CD4-positive, alpha-beta T cell treated with Interleukin-15 for 4 hours (primary cell): ENCODE data around the gene IL20RB.
"Not testable (repeated sequence)": the region's sequence is repeated elsewhere in the genome, so short reads cannot be mapped to it uniquely, and the experiment has no call there.

Source experiments
- DNase-seq: peaks from one replicate; pipeline ENCODE4 v3.0.0-alpha.2; 2020; ENCODE audit warnings: low spot score

IL20RB gene

DNA sequence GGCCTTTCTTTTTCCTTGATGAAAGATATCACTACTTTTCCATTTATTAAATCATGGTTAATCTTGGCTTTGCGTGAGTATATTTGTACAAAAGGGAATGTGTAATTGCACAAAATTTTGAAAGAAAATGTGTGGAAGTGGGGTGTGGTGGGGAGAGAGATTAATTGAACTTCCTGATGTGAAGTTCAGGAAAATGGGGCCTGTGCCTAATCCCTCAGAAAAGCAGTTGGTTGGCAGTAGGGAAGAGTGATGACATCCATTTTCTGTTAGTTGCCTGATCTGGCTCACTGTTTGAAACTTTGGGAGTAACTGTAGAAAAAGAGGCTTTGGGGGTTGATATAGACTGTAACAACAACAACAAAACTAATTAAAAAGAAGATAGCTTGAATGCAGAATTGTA, 10.8 kb upstream of the IL20RB start:
- DNase-seq: no peak

DNA sequence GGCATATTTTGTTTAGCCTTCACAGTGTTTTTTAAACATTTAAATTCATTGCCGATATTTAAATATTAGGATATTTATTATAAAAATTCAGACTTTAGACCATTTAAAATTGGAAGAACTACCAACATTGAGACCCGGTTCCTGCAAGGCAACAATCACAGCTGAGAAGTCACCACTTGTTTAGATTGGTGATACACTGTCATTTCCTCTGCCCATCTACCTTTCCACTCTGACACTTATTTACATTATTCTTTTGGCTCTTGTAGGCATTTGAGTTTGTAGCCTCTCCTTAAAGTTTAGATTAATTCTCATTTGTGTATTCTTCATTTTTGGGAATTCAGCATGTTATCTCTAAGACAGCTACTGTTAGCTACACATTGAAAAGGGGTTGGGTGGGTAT, 10.3 kb upstream of the IL20RB start:
- no peak for DNase-seq

DNA sequence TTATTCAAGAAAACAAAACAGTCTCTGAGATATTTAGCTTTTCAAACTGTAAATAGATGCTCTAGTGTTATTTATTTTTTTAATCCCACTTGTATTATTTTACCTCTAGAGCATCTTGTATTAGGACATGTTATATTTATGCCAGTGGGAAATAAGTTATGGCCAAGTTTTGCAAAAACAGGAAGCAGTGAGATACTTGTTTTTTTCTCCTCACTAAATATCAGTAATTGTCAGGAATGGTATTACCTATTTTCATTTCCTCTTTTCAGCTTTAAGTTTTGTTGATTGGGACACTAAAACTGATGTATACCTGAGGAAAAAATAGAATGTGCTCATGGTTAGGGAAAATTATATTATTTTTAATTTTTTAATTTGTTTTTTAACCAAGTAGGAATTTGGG, 8.6 kb upstream of the IL20RB start:
- DNase-seq: no peak

DNA sequence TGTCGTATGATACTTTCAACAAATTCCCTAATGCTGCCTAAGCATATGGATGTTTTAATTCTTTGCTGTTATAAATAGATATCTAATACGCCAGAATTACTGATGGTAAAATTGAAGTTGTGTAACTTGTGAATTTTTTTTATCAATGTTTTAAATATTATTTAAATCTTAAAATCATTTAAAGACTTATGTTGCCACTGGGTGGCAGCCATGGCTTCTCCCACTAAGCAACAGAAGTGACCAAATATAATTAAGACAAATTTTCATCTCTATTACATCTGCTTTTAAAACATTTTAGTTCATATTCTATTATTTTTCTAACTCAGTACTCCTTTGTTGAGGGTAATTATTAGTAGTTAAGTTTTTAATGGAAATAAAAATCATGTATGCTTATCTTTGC, 8.1 kb upstream of the IL20RB start:
- DNase-seq: no peak

DNA sequence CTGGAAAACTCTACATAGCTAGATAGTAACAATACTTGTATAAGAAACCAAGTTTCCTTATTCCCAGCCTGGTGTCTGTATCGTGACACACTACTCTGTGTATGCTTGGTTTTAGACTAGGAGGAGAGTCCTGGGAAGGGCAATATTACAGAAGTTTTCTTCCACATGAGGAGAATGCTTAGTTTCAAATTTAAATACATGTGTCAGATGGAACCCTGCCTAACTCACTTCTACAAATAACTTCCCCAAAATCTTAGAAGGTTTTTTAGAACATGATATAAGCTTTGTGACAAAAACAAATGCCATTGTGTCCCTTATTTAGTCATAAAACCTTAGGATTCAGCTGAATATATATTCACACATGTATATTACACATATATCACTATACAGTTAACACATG, 7.2 kb upstream of the IL20RB start:
- no peak for DNase-seq

DNA sequence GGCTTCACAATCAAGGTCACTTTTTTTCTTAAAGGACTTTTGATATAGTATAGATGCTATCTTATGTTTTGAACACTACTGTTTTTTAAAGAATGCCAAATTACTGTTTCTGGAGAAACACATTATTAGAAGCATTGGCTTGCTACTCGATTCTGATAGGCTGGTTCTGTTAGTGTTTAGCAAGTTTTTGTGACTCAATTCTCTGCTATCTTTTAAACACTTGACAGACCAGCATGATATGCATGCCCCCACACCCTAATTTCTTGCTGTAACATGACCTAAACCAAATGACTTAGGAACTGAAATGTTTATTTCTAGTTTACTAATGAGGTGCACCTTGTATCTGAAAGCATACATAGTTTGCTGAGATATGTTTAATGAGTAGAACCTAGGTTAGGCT, 5.5 kb upstream of the IL20RB start:
- DNase-seq: no peak

DNA sequence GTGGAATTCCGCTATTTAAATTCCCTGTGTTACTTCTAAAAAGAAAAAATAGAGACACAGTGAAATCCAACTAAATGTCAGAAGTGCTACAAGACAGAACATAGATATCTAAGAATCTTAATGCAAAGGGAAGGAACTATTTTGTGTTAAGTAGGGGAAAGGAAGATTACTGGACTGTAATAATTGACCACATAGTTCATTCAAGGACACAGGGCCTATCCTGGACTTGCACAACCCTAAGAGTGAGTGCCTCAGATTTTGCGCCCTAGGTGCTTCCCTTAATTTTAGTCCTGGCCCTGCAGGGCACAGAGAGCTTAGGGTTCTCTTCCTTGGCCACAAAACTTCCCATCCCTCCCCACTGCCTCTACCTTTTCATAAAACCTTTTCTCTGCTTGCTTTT, 3.5 kb upstream of the IL20RB start:
- no peak for DNase-seq

DNA sequence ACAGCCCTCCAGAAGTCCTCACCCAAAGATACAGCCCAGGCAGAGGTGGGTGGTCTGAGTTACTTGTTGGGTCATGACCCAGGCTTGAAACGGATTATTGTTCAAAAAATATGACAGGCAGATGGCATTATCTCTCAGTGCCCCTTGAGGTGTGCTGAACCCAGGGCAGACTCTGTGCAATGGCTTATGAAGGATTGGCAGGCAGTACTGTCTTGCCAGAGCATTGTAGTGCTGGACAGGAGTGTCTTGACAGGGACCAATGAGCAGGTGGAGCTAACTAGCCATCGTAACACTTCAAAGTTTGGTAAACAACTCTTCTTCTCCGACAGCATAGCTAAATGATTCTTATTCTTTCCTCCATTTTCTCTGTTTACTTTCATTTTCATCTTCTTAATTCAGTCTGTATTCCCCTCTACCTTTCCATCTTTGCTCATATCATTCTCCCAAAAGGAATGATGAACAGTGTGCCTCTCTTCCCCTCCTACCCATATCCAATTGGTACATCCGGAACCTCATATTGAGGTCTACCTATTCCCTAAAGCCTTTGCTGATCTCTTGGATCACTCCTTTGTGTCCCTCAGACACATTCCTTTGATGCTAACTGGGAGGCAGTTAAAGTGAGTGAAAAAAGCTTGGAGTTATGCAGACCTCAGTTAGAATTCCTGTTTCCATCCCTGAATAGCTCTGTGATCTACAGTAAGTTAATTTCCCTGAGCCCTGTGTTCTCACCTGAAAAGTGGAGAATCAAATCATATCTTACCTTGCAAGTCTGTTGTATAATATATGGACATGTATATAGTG, 2.6 kb upstream of the IL20RB start:
- no peak for DNase-seq

DNA sequence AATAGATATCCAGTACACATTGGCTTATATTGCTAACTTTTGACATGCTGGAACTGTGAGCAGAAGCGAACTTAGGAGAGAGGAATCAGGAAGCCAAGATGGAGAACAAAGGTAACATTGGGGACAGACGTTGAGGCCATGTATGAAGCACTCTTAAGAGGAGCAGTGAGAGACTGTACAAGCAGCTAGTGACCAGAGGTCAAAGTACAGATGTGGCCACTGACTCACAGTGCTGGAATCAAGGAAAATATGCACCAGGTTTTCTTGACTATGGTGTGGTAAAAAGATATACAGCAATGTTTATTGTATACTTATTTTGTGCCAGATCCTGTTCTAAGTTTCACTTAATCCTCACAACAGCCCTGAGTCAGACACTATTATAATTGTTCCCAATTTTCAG, 2.0 kb upstream of the IL20RB start:
- DNase-seq: no peak

DNA sequence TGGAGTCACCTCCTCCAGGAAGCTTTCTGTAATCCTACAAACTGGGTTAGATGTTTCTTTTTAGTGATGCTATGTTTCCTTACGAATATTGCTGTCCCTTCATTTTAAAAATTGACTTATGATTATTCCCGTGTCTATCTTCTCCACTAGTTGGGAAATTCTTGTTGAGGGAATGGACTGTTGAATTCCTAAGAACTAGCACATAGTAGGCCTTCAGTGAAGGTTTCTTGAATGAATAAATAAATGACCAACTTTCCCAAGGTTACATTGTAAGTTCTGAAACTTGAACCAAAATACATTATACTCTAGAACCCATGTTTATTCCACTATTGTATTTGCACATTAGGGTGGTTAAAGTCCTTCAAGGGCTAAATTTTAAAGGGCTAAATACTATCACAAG, 812 bp upstream of the IL20RB start:
- no peak for DNase-seq

DNA sequence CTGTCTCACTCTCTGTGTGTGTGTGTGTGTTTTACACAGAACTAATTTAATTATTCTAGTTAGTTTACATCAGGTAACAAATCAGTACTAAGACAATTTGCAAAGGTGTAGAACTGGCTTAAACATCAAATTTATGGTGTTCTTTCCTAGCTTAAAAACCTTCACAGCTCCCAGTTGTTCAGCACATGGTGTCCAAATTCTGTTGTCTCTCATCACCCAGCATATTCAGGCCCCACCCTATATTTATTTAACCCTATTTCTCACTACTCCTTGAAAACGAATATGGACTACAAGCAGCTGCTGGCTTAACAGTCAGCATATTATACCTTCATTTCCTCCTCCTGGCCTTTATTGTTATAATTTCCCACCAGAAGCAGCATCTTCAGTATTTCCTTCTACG, 1.2 kb downstream of the IL20RB start:
- DNase-seq: no peak

DNA sequence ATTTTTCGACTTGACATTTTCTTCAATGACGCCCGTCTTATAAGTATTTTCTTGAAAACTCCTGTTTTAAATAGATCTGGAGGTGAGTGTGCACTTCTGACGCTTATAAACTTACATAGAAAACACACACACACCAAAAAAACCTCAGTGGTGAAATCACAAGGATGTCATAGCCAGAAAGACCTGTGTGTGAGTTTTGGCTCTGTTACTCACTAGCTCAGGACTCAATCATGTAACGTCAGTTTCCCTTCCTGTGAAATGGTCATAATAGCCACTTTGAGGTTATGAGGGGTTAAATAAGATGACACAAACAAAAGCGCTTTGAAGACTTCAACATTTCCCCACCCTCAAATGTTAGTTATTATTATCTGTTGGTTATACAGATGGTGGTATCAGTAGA, 1.8 kb downstream of the IL20RB start:
- no peak for DNase-seq

DNA sequence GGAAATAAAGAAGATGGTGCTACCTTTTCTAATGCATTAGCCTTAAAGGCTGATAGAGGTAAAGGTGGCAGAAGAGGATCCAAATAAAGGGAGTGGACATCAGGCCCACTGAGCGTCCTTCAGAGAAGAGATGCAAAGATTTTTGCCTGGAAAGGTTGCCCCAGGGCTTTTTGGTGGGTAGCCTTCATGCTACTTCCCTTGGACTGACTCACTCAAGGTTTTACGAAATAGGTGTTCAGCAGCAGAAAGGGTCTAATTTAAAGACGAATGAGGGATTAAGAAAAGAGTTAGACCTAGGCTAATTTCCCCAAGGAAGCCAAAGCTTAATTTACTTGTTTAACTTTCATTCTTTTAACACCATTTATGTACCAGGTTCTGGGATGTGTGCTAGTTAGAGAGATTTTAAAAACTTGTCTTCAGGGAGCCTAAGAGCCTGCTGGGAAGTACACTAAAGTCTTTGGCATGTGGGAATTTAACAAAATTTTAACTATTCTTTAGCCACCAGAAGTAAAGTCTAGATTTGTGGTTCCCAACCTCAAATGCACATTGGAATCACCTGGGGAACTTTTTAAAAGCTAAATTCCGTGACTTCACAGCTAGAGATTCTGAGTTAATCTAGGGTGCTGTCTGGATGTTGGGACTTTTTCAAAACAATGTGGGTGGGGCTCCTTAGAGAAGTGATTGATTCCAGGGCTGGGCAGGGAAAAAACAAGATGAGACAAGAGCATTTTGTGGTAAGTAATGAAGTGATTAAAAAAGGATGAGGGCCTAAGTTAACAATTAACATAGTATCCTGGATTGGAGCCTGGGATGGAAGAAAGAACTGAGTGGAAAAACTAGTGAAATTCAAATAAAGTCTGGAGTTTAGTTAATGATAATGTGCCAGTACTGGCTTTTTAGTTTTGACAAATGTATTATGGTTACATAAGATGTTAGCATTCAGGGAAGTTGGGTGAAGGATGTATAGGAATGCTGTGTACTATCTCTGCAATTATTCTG, 3.4 kb downstream of the IL20RB start:
- no peak for DNase-seq

DNA sequence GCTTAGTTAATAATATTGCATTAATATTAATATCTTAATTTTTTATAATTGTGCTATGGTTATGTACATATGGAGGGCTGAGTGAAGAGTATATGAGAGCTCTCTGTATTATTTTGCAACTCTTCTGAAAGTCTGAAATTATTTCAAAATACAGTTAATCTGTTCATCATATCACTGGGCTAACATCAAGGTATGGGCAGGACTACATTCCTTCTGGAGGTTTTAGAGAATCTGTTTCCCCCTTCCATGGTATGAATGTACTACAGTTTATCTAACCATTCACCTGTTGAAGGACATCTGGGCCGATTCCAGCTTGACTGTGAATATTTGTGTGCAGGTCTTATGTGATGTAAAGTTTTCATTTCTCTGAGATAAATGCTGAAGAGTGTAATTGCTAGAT, 5.1 kb downstream of the IL20RB start:
- no peak for DNase-seq

DNA sequence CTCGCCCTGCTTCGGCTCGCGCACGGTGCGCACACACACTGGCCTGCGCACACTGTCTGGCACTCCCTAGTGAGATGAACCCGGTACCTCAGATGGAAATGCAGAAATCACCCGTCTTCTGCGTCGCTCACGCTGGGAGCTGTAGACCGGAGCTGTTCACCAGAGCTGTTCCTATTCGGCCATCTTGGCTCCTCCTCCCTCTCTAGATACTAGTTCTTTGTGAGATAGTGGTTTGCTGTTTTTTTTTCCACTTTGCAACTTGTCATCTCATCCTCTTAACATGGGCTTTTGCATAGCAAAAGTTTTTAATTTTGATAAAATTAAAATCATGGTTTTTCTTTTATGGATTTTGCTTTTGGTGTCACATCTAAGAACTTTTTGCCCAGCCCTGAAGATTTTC, 11.8 kb downstream of the IL20RB start:
- not testable (repeated sequence) for DNase-seq

DNA sequence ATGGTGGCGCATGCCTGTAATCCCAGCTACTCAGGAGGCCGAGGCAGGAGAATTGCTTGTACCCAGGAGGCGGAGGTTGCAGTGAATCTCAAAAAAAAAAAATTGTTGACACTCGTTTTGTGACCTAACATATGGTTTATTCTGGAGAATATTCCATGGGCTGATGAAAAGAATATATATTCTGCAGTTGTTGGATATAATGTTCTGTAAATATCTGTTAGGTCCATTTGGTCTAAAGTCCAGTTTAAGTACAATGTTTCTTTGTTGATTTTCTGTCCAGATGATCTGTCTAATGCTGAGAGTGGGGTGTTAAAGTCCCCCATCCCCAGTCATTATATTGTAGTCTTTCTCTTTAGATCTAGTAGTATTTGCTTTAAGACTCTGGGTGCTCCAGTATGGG, 15.6 kb downstream of the IL20RB start:
- DNase-seq: no peak

DNA sequence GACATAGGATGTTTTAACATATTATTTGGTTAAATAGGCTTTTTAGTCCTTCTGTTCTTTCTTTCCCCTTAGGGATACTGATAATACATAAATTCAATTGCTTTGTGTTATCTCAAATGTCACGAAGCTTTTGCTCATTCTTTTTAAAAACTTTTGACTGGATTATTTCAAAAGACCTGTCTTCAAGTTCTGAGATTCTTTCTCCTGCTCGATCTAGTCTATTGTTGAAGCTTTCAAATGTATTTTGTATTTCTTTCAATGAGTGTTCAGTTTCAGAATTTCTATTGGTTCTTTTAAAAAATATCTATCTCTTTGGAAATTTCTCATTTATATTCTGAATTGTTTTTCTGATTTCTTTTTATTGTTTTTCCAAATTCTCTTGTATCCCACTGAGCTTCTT, 16.9 kb downstream of the IL20RB start:
- DNase-seq: no peak

DNA sequence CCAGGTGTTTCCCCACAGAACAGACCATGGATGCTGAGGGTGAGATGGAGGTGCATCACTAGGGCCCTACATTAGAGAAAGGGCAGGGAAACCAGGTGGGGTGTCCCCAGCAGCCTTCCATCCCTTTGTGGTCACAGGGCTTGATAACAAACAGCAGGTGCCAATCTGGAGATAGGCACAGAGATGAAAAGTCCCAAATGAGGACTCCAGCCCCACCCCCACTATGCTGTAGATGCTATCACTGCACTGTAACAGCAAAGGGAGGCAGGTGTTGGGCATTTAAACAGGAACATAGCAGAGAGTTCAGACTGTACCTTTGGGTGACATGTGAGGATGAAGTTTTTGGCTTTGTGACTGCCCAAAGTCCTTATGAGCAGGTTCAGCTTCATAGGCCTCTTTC, 21.4 kb downstream of the IL20RB start:
- DNase-seq: no peak

DNA sequence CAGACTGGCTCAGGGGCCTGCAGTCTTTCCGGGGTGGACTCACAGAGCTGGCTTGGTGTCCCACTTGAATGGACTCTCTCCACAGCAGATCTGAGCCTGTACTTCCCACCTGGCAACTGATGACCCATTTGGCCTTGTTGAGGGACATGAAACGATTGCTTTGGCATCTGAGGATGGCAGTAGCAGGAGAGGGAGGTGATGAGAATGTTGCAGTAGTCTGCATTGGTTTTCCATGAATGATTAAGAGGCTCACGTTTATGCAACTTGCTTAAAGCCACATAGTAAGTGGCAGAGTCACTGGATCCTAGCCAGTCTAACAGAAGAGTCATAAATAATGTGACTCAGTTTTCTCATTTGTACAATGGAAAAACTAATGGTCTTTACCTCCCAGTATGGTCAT, 21.9 kb downstream of the IL20RB start:
- no peak for DNase-seq

DNA sequence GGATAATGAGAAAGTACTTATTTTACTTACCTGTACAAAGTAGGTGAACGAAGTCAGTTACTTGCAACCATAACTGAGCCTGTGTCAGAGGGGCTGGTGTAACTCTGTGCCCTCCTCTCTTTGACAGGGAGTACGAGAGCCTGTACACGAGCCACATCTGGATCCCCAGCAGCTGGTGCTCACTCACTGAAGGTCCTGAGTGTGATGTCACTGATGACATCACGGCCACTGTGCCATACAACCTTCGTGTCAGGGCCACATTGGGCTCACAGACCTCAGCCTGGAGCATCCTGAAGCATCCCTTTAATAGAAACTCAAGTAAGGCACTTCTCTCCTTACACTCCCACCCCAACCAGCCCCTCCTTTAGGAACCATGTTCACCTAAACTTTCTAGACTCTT, 24.2 kb downstream of the IL20RB start:
- DNase-seq: no peak

DNA sequence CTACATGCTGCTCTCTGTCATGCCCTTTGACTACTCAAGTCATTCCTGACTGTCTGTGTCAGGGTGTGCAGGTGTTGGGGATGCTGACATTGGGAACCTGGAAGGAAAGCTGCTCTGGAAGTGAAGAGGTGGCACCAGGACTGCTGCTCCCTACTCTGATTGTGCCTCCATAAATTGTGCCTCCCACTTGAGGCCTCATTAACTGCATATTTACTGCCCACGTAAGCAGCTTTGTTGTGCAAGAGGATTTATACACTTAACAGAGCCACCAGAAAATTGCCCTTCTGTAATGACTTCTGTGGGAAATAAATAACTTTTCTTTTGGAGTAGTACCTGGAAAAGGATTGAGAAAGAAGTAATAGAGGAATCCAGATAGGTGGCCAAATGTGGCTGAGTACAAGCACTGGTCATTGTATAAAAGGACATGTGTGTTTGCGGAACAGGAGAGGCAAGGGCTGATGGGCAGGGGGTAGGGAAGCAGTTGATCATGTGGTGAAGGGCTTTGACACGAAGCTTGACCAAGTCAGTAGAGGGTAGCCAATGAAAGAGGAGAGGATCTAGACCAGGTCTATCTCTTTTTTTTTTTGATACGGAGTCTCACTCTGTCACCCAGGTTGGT, 24.8 kb downstream of the IL20RB start:
- no peak for DNase-seq

DNA sequence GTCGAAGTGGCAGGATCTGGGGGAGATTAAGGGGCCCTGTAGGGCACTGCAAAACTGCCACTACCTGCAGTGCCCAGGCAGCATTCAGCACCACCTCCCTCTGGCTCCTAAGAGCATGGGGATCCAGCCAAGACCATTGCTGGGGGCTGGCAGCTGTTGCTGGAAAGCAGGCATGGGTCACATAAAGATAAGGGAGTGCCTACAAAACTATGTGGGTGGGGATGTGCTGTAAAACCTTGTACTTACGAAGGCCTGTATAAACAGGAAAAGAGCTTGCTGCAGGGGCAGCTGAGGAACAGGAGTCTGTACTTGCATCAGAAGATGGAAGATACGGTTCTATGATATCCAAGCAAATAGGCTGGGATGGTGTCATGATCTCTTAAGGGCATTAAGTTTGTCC, 27.1 kb downstream of the IL20RB start:
- no peak for DNase-seq
